ENCODE results near the gene NBEA. TPM values are rescaled to one million over a fixed set of nuclear protein-coding genes. Genes with fewer than 3 reads are reported as not detected.

The NBEA gene
- total RNA-seq, 1 experiment from 2014 or later: 4.1 TPM

GRCh38 chr13:35473206-35473775 is 531.2 kb downstream of the NBEA start:
- BruUV-seq (replicated peaks): no TSS peak
- H3K36me3 ChIP-seq (ENCODE audit: control insufficient read depth in 1 of 2, insufficient read depth in 2 of 2, low read length in 2 of 2): no peaks in the 10 kb centered on the region
- no peak overlapping the region for H2AFZ ChIP-seq (ENCODE audit: low read depth, low read length, poor library complexity, severe bottlenecking)
- no peaks in the 10 kb centered on the region for H3K27me3 ChIP-seq (ENCODE audit: insufficient read depth, low read length)
- no peak for TF ChIP-seq SP1 (IDR thresholded peaks at IDR 0.05; ENCODE audit: low read depth)
- no peaks in the 10 kb centered on the region for H3K9me3 ChIP-seq (ENCODE audit: control insufficient read depth in 1 of 2, insufficient read depth in 1 of 2, low read depth in 1 of 2, low read length in 2 of 2)
- intact Hi-C loops (cut with micrococcal nuclease): no loop called here
- CTCF ChIA-PET: no interaction called here
- no peak overlapping the region for H3K9ac ChIP-seq (ENCODE audit: low read length)
- POLR2A ChIA-PET: no interaction called here
- no peak for DNase-seq (ENCODE audit: low read depth, low spot score)
- H3K4me2 ChIP-seq (ENCODE audit: low read length): no peak overlapping the region
- no peaks in the 10 kb centered on the region for H3K9me2 ChIP-seq (ENCODE audit: insufficient read depth)
- no peaks in the 10 kb centered on the region for H3K79me2 ChIP-seq (ENCODE audit: insufficient read depth, low read length)
- RAD21 ChIA-PET (ENCODE audit: low non-redundant PET in 1 of 2, low total read pairs in 2 of 2, uncharacterized antibody in 2 of 2, unreplicated experiment in 2 of 2): no interaction called here
- no peaks in the 10 kb centered on the region for H4K20me1 ChIP-seq (ENCODE audit: insufficient read depth)
- no peaks in the 10 kb centered on the region for H3K4me1 ChIP-seq (ENCODE audit: control insufficient read depth in 1 of 2, insufficient read depth in 2 of 2, low read length in 2 of 2)
- H3K27ac ChIP-seq (ENCODE audit: low read depth, low read length): no peak overlapping the region
- no peak for ATAC-seq
- no peak overlapping the region for H3K4me3 ChIP-seq (replicated peaks in 1 of 2; ENCODE audit: low read depth in 1 of 2, low read length in 2 of 2)

- no peaks in the 10 kb centered on the region for H3K9me3 ChIP-seq (ENCODE audit: control insufficient read depth in 1 of 2, insufficient read depth in 1 of 2, low read depth in 1 of 2, low read length in 2 of 2)
- H2AFZ ChIP-seq (ENCODE audit: low read depth, low read length, poor library complexity, severe bottlenecking): no peak overlapping the region
- no peaks in the 10 kb centered on the region for H3K79me2 ChIP-seq (ENCODE audit: insufficient read depth, low read length)
- ATAC-seq: no peak
- H3K27me3 ChIP-seq (ENCODE audit: insufficient read depth, low read length): no peaks in the 10 kb centered on the region
- no peak overlapping the region for H3K27ac ChIP-seq (ENCODE audit: low read depth, low read length)
- intact Hi-C loops (cut with micrococcal nuclease): no loop called here
- BruUV-seq (replicated peaks): no TSS peak
- H3K36me3 ChIP-seq (ENCODE audit: control insufficient read depth in 1 of 2, insufficient read depth in 2 of 2, low read length in 2 of 2): no peaks in the 10 kb centered on the region
- no peak overlapping the region for H3K4me3 ChIP-seq (replicated peaks in 1 of 2; ENCODE audit: low read depth in 1 of 2, low read length in 2 of 2)
- ChIA-PET CTCF (no interaction called here), POLR2A (no interaction called here), RAD21 (ENCODE audit: low non-redundant PET in 1 of 2, low total read pairs in 2 of 2, uncharacterized antibody in 2 of 2, unreplicated experiment in 2 of 2) (no interaction called here)
- TF ChIP-seq EGR1 (IDR thresholded peaks at IDR 0.05; ENCODE audit: low read depth) (no peak), SRF (IDR thresholded peaks at IDR 0.05; ENCODE audit: low read depth) (no peak), SIN3A (IDR thresholded peaks at IDR 0.05; ENCODE audit: low read depth) (no peak), CEBPB (IDR thresholded peaks at IDR 0.05; ENCODE audit: low read depth) (no peak), JUND (IDR thresholded peaks at IDR 0.05) (no peak), CBX3 (IDR thresholded peaks at IDR 0.05; ENCODE audit: low read depth) (no peak), ATF3 (IDR thresholded peaks at IDR 0.05) (no peak), CTCF (IDR thresholded peaks at IDR 0.05 in 2 of 3, conservative IDR thresholded peaks at IDR 0.05 in 1 of 3; ENCODE audit: borderline replicate concordance in 1 of 3, insufficient read depth in 1 of 3, low read depth in 2 of 3, low read length in 2 of 3) (no peak), ZBTB33 (IDR thresholded peaks at IDR 0.05; ENCODE audit: extremely low read depth, insufficient replicate concordance, low read length) (no peak), ELF1 (IDR thresholded peaks at IDR 0.05; ENCODE audit: borderline replicate concordance, low read depth) (no peak), FOSL1 (IDR thresholded peaks at IDR 0.05; ENCODE audit: low read depth) (no peak), EZH2phosphoT487 (IDR thresholded peaks at IDR 0.05; ENCODE audit: borderline replicate concordance) (no peak), ZNF274 (IDR thresholded peaks at IDR 0.05; ENCODE audit: low read depth, low read length) (no peak), ZFX (IDR thresholded peaks at IDR 0.05) (no peak), POLR2AphosphoS5 (IDR thresholded peaks at IDR 0.05; ENCODE audit: low read depth, low read length) (no peak)
- no peak for DNase-seq (ENCODE audit: low read depth, low spot score)
- H3K9me2 ChIP-seq (ENCODE audit: insufficient read depth): no peaks in the 10 kb centered on the region
- H3K4me2 ChIP-seq (ENCODE audit: low read length): no peak overlapping the region
- H3K4me1 ChIP-seq (ENCODE audit: control insufficient read depth in 1 of 2, insufficient read depth in 2 of 2, low read length in 2 of 2): no peaks in the 10 kb centered on the region
- H3K9ac ChIP-seq (ENCODE audit: low read length): no peak overlapping the region
- H4K20me1 ChIP-seq (ENCODE audit: insufficient read depth): no peaks in the 10 kb centered on the region
These were observed 531.7 kb downstream of the NBEA start for GRCh38 chr13:35473802-35474201.
